IPS-18c (cell line): ENCODE measurements around the gene HDAC6.
"Not testable (repeated sequence)": the region's sequence is repeated elsewhere in the genome, so short reads cannot be mapped to it uniquely, and the experiment has no call there.

Source experiments
- H3K4me3 ChIP-seq: 2 replicates; pipeline ENCODE4 v1.7.0; 2013; ENCODE audit warnings: low read depth, mild to moderate bottlenecking, low read length, moderate library complexity; ENCODE audit not compliant: insufficient read depth
- H3K9me3 ChIP-seq: one replicate; pipeline ENCODE4 v1.6.1; 2013; ENCODE audit warnings: mild to moderate bottlenecking, low read length, moderate library complexity; ENCODE audit not compliant: control insufficient read depth, insufficient read depth

HDAC6 gene

GRCh38 chrX:48835524-48836329, 33.9 kb downstream of the HDAC6 start, which contains the start of gene PCSK1N:
Gene PCSK1N (minus strand): TSS chrX:48835610. CDS start chrX:48835532, 78 bp downstream.
- Histone ChIP-seq H3K4me3 (peak within 1 kb of the TSS; percentile 41), H3K9me3 (no peaks in the 10 kb centered on the region)

DNA sequence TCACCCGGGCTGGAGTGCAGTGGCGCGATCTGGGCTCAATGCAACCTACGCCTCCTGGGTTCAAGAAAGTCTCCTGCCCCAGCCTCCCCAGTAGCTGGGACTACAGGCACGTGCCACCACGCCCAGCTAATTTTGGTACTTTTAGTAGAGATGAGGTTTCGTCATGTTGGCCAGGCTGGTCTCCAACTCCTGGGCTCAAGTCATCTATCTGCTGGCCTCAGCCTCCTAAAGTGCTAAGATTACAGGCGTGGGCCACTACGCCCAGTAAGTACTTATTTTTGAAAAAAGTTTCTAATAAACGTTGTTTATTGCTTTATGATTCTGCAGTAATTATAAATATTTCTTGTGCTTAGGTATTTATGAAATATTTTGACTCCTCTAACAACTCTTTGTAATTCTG, 37.8 kb downstream of the HDAC6 start:
- Histone ChIP-seq H3K9me3 (peaks cover 4% of the 10 kb centered on the region), H3K4me3 (no peak overlapping the region)

DNA sequence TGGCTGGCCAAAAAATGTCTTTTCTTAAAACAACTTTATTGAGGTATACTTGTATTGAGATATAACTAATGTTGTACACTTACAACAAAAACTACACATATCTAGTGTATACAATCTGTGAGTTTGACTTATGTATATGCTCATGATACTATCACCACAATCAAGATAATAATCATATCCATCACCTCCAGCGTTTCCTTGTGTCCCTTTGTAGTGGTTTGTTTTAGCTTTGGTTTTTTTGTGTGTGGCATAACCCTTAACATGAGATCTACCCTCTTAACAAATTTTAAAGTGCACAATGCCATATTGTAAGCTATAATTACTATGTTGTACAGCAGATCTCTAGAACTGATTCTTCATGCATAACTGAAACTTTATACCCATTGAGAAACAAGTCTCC, 47.0 kb downstream of the HDAC6 start:
- Histone ChIP-seq H3K9me3 (peaks cover 6% of the 10 kb centered on the region), H3K4me3 (no peak overlapping the region)

- Histone ChIP-seq H3K9me3 (peaks cover 3% of the 10 kb centered on the region), H3K4me3 (no peak overlapping the region)
Measured at GRCh38 chrX:48852857-48853256, 51.0 kb downstream of the HDAC6 start.

DNA sequence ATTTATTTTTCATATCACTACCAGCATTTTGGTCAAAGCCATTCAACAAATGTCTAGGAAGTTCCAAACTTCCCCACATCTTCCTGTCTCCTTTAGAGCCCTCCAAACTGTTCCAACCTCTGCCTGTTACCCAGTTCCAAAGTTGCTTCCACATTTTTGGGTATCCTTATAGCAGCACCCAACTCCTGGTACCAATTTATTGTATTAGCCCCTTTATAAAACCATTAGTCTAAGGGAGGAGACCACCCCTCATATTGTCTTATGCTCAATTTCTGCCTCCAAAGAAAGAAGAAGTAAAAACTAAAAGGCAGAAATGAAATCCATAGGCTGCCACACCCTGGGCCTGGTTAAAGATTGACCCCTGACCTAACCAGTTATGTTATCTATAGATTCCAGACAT, 51.6 kb downstream of the HDAC6 start:
- not testable (repeated sequence) for H3K9me3 ChIP-seq, H3K4me3 ChIP-seq

- H3K9me3 ChIP-seq, H3K4me3 ChIP-seq: not testable (repeated sequence)
Measured at GRCh38 chrX:48854121-48854804, 52.4 kb downstream of the HDAC6 start.

- Histone ChIP-seq H3K9me3 (peaks cover 4% of the 10 kb centered on the region), H3K4me3 (no peak overlapping the region)
Measured at GRCh38 chrX:48854898-48855297, 53.0 kb downstream of the HDAC6 start.

- no peak overlapping the region for H3K4me3 ChIP-seq
Measured at GRCh38 chrX:48864210-48864609, 62.3 kb downstream of the HDAC6 start.

GRCh38 chrX:48872017-48872416, 70.2 kb downstream of the HDAC6 start:
- not testable (repeated sequence) for H3K4me3 ChIP-seq, H3K9me3 ChIP-seq

More at GRCh38 chrX:48864210-48864609, 62.3 kb downstream of the HDAC6 start:
- peaks cover 5% of the 10 kb centered on the region for H3K9me3 ChIP-seq
